ENCODE measurements around the gene EIF3L.
"Not testable (repeated sequence)": the region's sequence is repeated elsewhere in the genome, so short reads cannot be mapped to it uniquely, and the experiment has no call there.

The EIF3L gene

DNA sequence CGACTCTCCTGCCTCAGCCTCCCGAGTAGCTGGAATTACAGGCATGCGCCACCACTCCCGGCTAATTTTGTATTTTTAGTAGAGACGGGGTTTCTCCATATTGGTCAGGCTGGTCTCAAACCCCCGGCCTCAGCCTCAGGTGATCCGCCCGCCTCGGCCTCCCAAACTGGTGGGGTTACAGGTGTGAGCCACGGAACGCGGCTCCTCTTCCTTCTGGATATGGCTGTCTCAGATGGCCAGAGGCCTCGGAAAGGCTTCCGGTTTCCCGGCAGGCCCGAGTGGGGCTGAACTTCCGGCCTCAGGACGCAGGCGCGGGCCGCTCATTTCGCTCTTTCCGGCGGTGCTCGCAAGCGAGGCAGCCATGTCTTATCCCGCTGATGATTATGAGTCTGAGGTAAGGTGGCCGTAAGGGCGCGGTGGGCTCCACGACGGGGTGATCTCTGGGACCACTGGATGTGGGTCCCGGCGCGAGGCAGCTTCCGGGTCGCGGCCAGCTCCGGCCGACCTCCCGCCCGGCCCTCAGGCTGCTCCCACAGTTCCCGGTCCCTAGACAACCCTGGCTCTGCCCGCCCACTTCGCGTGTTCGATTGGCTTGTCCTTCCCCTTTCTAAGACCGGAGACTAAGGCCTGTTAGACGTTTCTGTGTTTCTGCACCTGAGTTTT is at the start of gene EIF3L:
EIF3L (plus strand) TSS at position 331 of the 663 bp plus-strand sequence; CDS start at position 362, 31 bp downstream.
- peak; percentile 75 for DNase-seq (ENCODE audit: low read depth, low spot score)

DNA sequence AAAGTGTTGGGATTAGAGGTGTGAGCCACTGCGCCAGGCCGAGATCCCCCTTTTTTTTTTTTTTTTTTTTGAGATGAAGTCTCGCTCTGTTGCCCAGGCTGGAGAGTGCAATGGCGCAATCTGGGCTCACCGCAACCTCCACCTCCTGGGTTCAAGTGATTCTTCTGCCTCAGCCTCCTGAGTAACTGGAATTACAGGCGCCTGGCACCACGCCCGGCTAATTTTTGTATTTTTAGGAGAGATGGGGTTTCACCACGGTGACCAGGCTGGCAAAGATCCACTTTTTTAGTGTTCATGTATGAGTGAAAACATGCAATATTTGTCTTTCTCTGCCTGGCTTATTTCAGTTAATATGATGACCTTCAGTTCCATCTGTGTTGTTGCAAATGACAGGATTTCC is 49.2 kb upstream of the EIF3L start:
- DNase-seq (ENCODE audit: low read depth, low spot score) = not testable (repeated sequence)

DNA sequence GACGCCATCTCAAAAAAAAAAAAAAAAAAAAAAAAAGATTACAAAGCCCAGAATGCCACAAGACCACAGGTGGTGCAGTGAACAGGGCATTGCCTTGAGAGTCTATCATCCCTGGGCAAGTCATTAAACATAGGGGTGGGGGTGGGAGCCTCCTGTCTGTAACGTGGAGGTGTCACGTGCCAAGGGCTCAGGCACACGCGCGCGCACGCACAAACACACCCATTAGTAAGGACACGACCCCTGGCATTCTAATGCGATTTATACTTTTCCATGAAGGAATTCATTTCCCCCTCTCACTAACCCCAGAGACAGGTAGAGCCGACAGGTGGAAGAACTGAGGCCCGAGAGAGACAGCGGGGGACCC is 47.3 kb upstream of the EIF3L start:
- DNase-seq (ENCODE audit: low read depth, low spot score) = no peak

DNA sequence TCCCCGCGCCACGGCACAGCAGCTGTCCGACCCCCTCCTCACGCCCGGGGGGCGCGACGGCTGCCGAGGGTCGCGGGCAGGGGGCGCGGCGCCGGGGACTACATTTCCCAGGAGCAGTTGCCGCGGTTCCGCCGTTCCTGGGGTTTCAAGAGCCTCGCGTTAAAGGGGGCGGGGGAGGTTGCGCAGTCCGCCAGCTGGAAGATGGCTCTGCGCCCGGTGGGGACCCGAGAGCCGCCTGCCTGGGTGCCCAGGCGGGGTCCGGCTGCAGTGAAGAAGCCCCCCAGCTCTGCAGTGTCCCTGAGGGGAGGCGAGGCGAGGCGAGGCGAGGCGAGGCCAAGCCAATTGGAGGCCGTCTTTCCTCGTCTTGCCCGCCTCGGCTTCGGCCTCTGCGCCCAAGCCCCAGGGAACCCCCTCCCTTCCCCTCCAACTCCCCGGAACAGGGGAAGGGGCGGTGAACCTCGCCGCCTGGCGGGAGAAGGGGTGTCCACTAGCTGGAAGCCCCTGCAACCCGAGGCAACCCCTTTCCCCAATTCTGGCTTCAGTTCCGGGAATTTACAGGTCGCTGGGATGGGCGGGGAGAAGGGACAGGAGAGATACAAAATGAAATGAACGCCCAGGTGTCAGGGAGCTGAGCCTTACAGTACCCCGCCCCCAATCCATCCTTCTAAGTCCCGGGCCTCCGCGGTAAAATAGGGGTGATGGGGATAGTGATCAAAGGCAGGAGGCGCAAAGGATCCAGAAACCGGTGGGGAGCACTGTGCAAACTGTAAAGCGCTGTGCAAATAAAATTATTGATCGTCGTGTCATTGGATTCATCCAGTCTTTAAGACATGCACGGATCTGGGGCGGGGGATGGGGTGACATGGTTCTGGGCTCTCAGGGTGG is 46.7 kb upstream of the EIF3L start:
- DNase-seq (ENCODE audit: low read depth, low spot score) = no peak

DNA sequence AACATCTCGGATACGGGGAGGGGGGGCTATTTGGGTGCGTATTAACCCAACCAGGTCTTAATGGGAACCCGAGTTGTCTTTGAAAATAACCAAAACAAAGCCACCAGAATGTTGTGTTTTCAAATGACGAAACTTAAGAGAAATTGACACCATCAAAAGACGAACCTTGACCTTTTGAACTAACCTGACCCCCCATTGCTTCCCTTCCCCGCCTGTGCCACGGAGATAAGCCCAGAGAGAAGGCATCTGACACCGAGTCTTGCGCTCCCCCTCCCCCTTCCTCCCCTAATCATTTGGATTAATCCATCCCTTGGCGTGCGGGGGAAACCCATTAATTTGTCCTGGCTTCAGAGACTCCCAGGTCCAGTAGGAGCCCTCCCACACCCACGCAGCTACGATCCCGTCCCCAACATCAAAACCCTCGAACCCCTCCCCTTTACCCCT is 46.0 kb upstream of the EIF3L start:
- no peak for DNase-seq (ENCODE audit: low read depth, low spot score)

DNA sequence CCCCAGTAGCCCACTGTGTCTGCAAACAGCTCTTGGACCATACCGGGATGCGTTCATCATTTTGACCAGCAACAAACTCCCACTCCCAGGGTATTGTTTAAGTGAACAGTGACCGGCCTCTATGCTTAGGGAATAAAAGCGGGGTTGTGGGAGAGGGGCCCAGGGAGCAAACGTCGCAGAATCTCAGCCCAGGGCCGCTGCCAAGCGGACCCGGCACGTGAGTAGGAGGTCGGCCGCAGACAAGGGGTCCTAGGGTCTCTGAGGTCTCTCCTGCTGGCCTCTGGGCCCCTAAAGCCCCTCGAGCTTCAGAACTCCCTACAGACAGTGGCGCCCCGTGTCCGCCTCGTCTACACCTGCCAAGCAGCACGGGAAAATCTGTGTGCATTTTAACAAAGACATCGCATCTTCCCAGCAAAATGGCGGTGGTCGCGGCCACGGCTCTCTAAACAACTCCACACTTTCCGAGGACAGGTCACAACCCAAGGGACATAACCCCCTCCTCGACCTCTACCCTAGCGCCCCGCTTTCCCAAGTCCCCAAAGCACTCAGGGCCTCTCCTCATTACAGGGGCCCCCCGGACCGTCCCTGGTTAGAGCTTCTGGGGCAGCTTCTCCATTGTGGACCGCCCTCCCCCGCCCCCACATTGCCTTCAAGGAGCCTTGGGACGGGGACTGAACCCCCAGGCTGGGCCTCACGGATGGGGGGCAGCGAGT is 45.4 kb upstream of the EIF3L start:
- no peak for DNase-seq (ENCODE audit: low read depth, low spot score)

DNA sequence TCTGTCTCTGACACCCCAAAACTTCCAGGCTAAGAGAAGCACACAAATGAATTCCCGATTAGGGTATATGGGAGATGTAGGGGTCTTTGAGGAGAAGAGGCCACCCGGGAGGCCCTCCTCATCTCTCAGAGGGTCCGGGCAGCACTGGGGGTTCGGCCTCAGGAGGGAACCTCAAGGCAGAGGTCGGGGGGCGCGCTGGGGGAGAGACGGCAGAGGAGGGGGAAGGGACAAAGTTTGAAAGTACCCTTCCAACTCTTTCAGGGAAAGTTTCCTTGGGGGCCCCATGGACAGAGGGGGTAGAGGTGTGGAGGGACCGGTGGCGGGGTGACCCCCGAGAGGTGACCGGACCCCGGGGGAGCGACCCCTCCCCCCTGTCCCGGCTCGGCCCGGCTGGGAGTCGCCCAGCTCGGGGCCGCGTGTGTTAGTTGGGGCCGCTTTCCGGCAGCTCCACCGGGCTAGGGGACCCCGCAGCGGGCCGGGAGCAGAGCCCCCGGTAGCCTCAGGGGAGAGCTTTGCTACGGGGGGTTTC is 44.8 kb upstream of the EIF3L start:
- no peak for DNase-seq (ENCODE audit: low read depth, low spot score)

DNA sequence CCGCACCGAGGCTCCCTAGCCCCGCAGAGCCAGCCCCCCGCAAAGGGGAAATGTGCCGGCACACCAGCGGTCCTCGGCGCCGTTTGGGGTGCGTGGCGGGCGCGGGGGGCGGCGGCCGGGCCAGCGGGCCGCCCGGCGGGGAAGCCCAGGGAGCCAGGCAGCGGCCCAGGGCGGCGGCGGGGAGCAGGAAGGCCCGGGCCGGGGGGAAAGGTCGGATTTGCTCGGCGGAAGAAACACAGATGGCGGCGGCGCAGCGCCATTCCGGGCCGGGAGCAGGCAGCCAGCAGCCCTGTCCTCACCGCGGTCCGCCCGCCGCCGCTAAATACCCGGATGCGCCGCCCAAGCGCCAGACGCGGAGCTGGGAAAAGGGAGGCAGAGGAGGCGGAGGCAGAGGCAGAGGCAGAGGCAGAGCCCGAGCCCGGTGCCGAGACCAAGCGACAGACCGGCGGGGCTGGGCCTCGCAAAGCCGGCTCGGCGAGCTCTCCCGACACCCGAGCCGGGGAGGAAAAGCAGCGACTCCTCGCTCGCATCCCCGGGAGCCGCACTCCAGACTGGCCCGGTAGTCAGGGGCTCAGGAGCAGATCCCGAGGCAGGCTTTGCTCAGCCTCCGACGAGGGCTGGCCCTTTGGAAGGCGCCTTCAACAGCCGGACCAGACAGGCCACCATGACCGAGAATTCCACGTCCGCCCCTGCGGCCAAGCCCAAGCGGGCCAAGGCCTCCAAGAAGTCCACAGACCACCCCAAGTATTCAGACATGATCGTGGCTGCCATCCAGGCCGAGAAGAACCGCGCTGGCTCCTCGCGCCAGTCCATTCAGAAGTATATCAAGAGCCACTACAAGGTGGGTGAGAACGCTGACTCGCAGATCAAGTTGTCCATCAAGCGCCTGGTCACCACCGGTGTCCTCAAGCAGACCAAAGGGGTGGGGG is 44.1 kb upstream of the EIF3L start:
- no peak for DNase-seq (ENCODE audit: low read depth, low spot score)

DNA sequence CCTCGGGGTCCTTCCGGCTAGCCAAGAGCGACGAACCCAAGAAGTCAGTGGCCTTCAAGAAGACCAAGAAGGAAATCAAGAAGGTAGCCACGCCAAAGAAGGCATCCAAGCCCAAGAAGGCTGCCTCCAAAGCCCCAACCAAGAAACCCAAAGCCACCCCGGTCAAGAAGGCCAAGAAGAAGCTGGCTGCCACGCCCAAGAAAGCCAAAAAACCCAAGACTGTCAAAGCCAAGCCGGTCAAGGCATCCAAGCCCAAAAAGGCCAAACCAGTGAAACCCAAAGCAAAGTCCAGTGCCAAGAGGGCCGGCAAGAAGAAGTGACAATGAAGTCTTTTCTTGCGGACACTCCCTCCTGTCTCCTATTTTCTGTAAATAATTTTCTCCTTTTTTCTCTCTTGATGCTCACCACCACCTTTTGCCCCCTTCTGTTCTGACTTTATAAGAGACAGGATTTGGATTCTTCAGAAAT is 43.4 kb upstream of the EIF3L start:
- no peak for DNase-seq (ENCODE audit: low read depth, low spot score)

DNA sequence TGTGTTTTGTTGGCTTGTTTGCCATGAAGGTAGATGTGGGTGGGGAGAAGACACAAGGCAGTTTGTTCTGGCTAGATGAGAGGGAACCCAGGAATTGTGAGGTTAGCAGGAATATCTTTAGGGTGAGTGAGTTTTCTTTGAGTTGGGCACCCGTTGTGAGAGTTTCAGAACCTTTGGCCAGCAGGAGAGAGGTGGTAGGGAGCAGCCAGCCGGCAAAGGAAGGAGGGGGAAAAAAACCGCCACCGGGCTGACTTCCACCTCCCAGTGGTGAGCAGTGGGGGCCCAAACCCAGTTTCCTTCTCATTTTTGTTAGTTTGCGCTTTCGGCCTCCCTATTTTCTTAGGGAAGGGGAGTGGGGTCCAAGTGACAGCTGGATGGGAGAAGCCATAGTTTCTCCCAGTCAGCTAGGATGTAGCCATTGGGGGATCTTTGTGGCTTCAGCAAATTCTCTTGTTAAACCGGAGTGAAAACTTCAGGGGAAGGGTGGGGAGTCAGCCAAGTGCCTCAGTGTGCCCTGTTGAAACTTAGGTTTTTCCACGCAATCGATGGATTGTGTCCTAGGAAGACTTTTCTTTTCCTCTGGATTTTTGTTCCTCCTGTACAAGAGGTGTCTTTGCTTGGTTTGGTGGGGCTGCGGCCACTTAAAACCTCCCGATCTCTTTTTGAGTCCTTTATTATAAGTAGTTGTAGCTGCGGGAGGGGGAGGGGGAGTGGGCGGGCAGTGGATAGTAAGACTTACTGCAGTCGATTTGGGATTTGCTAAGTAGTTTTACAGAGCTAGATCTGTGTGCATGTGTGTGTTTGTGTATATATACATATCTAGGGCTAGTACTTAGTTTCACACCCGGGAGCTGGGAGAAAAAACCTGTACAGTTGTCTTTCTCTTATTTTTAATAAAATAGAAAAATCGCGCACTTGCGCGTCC is 42.5 kb upstream of the EIF3L start:
- DNase-seq (ENCODE audit: low read depth, low spot score) = no peak

DNA sequence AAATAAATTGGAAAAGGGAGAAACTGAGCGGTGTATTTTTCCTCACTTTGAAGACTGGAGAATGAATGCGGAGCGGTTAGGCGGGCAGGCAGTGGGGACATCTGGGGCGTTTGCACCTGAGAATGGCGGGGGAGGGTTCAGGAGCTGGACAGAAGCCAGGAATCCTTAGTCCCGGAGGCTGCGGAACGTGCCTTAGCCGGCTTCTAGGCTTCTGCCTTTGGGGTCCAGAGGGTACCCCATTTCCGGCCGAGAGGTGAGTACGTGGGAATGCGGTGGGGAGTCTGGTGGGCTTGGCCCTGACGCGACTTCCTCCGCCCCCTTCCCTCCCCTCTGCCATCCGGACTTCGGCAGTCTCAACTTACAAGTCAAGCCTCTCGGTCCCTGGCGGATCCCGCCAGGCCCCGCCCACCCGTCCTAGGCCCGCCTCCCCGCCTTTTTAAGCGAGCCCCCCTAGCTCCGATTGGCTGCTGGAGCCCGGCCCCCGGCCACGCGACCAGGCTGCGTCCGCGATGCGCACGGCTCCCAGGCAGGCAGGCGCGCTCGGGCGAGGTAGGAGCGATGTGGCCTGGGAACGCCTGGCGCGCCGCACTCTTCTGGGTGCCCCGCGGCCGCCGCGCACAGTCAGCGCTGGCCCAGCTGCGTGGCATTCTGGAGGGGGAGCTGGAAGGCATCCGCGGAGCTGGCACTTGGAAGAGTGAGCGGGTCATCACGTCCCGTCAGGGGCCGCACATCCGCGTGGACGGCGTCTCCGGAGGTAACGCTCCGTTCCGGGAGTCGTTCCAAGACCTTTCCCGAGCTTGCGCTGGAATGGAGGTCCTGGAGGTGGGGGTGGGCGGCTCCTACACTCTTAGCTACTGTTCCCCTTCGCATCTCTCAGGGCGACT is 41.6 kb upstream of the EIF3L start, which contains the start of gene GCAT:
GCAT (plus strand) TSS at position 525 of the 884 bp plus-strand sequence; CDS start at position 559, 34 bp downstream.
- no peak for DNase-seq (ENCODE audit: low read depth, low spot score)

DNA sequence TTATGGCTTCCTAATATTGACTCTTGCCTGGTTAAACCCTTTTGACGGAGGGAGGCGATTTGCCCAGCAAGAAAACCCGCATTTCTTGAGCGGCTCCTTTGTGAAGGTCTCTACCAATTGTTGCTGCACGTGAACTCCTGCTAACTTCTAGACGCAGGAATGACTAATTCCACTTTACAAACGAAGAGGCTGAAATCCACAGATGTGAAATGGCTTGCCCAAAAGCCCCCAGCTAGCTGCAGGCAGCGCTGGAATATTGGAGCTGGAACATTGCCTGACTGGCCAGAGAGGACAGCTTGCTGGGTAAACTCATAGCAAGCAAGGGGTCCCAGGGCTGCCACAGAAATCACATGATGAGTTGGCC is 40.9 kb upstream of the EIF3L start:
- no peak for DNase-seq (ENCODE audit: low read depth, low spot score)

DNA sequence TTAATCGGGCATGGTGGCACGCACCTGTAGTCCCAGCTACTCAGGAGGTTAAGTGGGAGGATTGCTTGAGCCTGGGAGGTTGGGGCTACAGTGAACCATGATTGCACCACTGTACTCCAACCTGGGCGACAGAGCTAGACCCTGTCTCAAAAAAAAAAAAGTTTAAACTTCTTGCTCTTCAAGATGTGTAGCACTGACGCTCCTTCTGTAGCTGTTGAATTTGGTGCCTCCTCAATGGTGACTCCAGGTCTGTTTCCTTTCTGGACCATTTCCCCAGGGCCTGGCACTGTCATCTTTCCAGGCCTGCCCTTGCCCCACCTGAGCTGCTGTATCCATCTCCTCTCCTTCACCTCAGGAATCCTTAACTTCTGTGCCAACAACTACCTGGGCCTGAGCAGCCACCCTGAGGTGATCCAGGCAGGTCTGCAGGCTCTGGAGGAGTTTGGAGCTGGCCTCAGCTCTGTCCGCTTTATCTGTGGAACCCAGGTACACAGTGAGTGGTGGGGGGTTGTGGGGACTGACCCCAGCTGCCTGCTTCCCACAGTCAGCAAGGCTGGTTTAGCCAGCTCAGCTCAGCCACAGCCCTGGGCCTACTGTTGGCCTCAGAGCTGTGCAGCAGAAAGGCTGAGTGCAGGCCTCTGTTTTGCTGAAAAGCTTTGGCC is 39.4 kb upstream of the EIF3L start:
- no peak for DNase-seq (ENCODE audit: low read depth, low spot score)

DNA sequence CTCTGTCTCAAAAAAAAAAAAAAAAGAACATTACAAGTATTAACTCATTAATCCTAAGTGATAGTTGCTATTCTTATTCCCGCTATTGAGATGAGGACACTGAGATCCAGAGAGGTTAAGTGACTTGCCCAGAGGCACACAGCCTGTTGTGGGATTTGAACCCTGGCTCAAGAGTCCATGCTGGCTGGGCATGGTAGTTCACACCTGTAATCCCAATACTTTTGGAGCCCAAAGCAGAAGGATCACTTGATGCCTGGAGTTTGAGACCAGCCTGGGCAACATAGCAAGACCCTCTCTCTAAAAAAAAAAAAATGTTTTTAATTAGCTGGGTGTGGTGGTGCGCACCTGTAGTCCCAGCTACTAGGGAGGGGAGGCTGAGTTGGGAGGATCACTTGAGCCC is 37.4 kb upstream of the EIF3L start:
- no peak for DNase-seq (ENCODE audit: low read depth, low spot score)

DNA sequence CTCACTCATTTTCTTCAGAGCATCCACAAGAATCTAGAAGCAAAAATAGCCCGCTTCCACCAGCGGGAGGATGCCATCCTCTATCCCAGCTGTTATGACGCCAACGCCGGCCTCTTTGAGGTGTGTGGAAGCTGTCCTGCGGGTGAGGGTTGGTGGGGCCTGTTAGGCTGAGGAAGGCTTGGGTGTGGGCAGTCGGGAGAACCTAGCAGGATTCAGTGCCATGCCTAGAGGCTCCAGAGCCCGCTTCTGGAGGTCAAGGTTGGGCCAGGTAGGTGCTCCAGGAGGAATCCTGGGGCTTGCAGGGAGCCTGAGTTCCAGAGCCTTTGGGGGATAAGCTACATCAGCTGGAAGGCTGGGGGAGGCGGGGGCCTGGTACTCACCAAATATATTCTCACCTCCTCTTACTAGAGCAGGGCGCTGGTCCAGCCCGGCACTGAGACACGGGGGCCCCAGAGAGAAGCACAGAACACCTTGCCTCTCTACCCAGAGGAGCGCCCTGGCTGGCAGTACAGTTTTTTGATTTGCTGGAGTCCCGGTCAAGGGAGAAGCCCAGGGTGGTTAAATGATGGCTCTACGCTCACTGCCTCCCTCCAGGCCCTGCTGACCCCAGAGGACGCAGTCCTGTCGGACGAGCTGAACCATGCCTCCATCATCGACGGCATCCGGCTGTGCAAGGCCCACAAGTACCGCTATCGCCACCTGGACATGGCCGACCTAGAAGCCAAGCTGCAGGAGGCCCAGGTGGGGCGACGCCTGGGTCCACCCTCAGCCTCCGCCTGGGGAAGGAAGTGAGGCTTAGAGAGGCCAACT is 36.1 kb upstream of the EIF3L start:
- DNase-seq (ENCODE audit: low read depth, low spot score) = no peak

DNA sequence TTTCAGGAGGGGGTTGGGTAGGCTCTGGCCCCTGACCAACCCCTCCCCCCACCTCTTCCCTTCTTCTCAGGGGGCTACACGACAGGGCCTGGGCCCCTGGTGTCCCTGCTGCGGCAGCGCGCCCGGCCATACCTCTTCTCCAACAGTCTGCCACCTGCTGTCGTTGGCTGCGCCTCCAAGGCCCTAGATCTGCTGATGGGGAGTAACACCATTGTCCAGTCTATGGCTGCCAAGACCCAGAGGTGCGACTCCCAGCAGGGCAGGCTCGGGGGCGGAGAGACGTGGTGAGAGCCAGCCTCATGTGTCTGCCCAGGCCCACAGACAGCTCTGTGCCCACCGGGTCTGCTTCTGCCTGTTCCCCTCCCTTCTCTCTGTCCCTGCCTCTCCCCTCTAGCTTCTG is 33.6 kb upstream of the EIF3L start:
- no peak for DNase-seq (ENCODE audit: low read depth, low spot score)

DNA sequence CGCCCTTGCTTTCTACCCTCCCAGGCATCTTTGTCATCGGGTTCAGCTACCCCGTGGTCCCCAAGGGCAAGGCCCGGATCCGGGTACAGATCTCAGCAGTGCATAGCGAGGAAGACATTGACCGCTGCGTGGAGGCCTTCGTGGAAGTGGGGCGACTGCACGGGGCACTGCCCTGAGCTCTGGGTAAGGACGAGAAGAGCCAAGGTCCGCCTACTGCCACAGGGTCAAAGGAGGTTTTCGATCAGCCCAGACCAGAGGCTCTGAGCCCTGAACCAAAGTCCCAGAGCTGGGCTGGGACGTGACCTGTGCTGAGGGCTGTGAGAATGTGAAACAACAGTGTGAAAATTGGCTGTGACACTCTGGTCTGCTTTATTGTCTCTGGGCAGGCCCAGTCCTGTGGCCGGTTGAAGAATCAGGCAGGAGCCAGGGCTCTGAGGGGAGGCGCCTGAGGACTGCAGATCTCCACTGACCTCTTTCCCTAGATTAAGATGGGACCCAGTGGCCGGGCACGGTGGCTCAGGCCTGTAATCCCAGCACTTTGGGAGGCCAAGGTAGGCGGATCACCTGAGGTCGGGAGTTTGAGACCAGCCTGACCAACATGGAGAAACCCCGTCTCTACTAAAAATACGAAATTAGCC is 32.6 kb upstream of the EIF3L start:
- DNase-seq (ENCODE audit: low read depth, low spot score) = no peak
